SK-N-SH treated with all-trans-retinoic acid at 6 μM for 48 hours (cell line): ENCODE results near the gene LYG1.
"Not testable (repeated sequence)": the region's sequence is repeated elsewhere in the genome, so short reads cannot be mapped to it uniquely, and the experiment has no call there.

Source experiments
- ATAC-seq: fragments of 200-7000 bp; cut with Tn5 transposase; 3 replicates; pipeline ENCODE4 v1.9.1; 2020; ENCODE audit warnings: mild to moderate bottlenecking, moderate library complexity
- ARNTL ChIP-seq: fragments of 450-650 bp; formaldehyde crosslinking; IDR thresholded peaks from 2 replicates; pipeline ENCODE4 v1.5.0; 2020; ENCODE audit warnings: low read depth, mild to moderate bottlenecking, moderate library complexity, borderline replicate concordance
- BACH2 ChIP-seq: fragments of 250-450 bp; sonication (Bioruptor Pico); IDR thresholded peaks from 2 replicates; pipeline ENCODE4 v1.9.0; 2021; ENCODE audit warnings: mild to moderate bottlenecking, borderline replicate concordance
- CREB5 ChIP-seq: fragments of 250-450 bp; sonication (Bioruptor Pico); IDR thresholded peaks from 2 replicates; pipeline ENCODE4 v1.5.1; 2020; ENCODE audit warnings: low read depth, mild to moderate bottlenecking, moderate library complexity
- CSDC2 ChIP-seq: fragments of 250-450 bp; sonication (Bioruptor Pico); IDR thresholded peaks from 2 replicates; pipeline ENCODE4 v1.5.0; 2020; ENCODE audit warnings: mild to moderate bottlenecking, moderate library complexity
- CSRNP3 ChIP-seq: fragments of 250-450 bp; sonication (Bioruptor Pico); IDR thresholded peaks from 2 replicates; pipeline ENCODE4 v1.5.1; 2021; ENCODE audit warnings: mild to moderate bottlenecking, moderate library complexity
- ESRRG ChIP-seq: fragments of 250-450 bp; sonication (Bioruptor Pico); IDR thresholded peaks from 2 replicates; pipeline ENCODE4 v1.6.1; 2021; ENCODE audit warnings: mild to moderate bottlenecking
- GLIS3 ChIP-seq: fragments of 250-450 bp; sonication (Bioruptor Pico); IDR thresholded peaks from 2 replicates; pipeline ENCODE4 v1.5.0; 2020; ENCODE audit warnings: mild to moderate bottlenecking, moderate library complexity
- ISL1 ChIP-seq: fragments of 250-450 bp; sonication (Bioruptor Pico); IDR thresholded peaks from 2 replicates; pipeline ENCODE4 v2.1.2; 2022; ENCODE audit warnings: mild to moderate bottlenecking, moderate library complexity
- OSR1 ChIP-seq: fragments of 250-450 bp; sonication (Bioruptor Pico); IDR thresholded peaks from 2 replicates; pipeline ENCODE4 v1.8.0; 2022; ENCODE audit warnings: moderate library complexity, mild to moderate bottlenecking, inconsistent platforms
- PATZ1 ChIP-seq: fragments of 250-450 bp; sonication (Bioruptor Pico); IDR thresholded peaks from 2 replicates; pipeline ENCODE4 v1.8.0; 2020; ENCODE audit warnings: mild to moderate bottlenecking, moderate library complexity, borderline replicate concordance
- POU6F1 ChIP-seq: fragments of 250-450 bp; sonication (Bioruptor Pico); IDR thresholded peaks from 2 replicates; pipeline ENCODE4 v1.8.0; 2021; ENCODE audit warnings: low read depth, mild to moderate bottlenecking, moderate library complexity, borderline replicate concordance
- PPARA ChIP-seq: fragments of 250-450 bp; sonication (Bioruptor Pico); IDR thresholded peaks from 2 replicates; pipeline ENCODE4 v1.5.0; 2020; ENCODE audit warnings: mild to moderate bottlenecking, borderline replicate concordance
- RARB ChIP-seq: fragments of 250-450 bp; sonication (Bioruptor Pico); IDR thresholded peaks from 2 replicates; pipeline ENCODE4 v1.8.0; 2021; ENCODE audit warnings: mild to moderate bottlenecking, moderate library complexity
- SNAI2 ChIP-seq: fragments of 250-450 bp; sonication (Bioruptor Pico); IDR thresholded peaks from 2 replicates; pipeline ENCODE4 v1.5.0; 2020; ENCODE audit warnings: mild to moderate bottlenecking, moderate library complexity
- TCF4 ChIP-seq: fragments of 250-450 bp; sonication (Bioruptor Pico); IDR thresholded peaks from 2 replicates; pipeline ENCODE4 v1.8.0; 2021; ENCODE audit warnings: mild to moderate bottlenecking, moderate library complexity, borderline replicate concordance
- TOX ChIP-seq: fragments of 250-450 bp; sonication (Bioruptor Pico); IDR thresholded peaks from 2 replicates; pipeline ENCODE4 v1.8.0; 2021; ENCODE audit warnings: mild to moderate bottlenecking, moderate library complexity, borderline replicate concordance
- ZC3H10 ChIP-seq: fragments of 250-450 bp; sonication (Bioruptor Pico); IDR thresholded peaks from 2 replicates; pipeline ENCODE4 v1.5.1; 2021; ENCODE audit warnings: mild to moderate bottlenecking, moderate library complexity
- ZFP3 ChIP-seq: fragments of 250-450 bp; sonication (Bioruptor Pico); IDR thresholded peaks from 2 replicates; pipeline ENCODE4 v1.5.0; 2020; ENCODE audit warnings: mild to moderate bottlenecking, moderate library complexity
- ZFP30 ChIP-seq: fragments of 450-650 bp; formaldehyde crosslinking; IDR thresholded peaks from 2 replicates; pipeline ENCODE4 v1.5.0; 2022; ENCODE audit warnings: mild to moderate bottlenecking, moderate library complexity
- ZNF565 ChIP-seq: fragments of 450-650 bp; formaldehyde crosslinking; conservative IDR thresholded peaks from 2 replicates; pipeline ENCODE4 v1.5.0; 2020; ENCODE audit warnings: low read depth, mild to moderate bottlenecking, moderate library complexity
- ZNF70 ChIP-seq: fragments of 450-650 bp; formaldehyde crosslinking; IDR thresholded peaks from 2 replicates; pipeline ENCODE4 v1.5.0; 2020; ENCODE audit warnings: mild to moderate bottlenecking, moderate library complexity

The LYG1 gene

GRCh38 chr2:99325384-99325783 lies 24.4 kb upstream of the LYG1 start:
- ATAC-seq, result no peak
- TF ChIP-seq ISL1, result no peak
- no peak for TF ChIP-seq ZC3H10 (CRISPR knock-in tag)
- no peak for TF ChIP-seq CSDC2
- no peak for TF ChIP-seq OSR1
- no peak for TF ChIP-seq TCF4
- no peak for TF ChIP-seq ZNF565 (CRISPR knock-in tag)
- no peak for TF ChIP-seq ZFP30 (CRISPR knock-in tag)
- TF ChIP-seq TOX (CRISPR knock-in tag), result no peak
- no peak for TF ChIP-seq BACH2
- no peak for TF ChIP-seq ZFP3 (CRISPR knock-in tag)
- TF ChIP-seq GLIS3, result no peak
- no peak for TF ChIP-seq ARNTL (CRISPR knock-in tag)
- TF ChIP-seq SNAI2, result no peak
- TF ChIP-seq POU6F1 (CRISPR knock-in tag), result no peak
- TF ChIP-seq PPARA (CRISPR knock-in tag), result no peak
- no peak for TF ChIP-seq CSRNP3
- no peak for TF ChIP-seq CREB5 (CRISPR knock-in tag)
- TF ChIP-seq ESRRG, result no peak
- TF ChIP-seq ZNF70, result no peak

GRCh38 chr2:99317873-99318200 lies 16.8 kb upstream of the LYG1 start:
- ATAC-seq, result not testable (repeated sequence)

GRCh38 chr2:99317161-99317872 lies 16.3 kb upstream of the LYG1 start:
- ATAC-seq, result no peak
- TF ChIP-seq ZFP3 (CRISPR knock-in tag) (no peak), GLIS3 (no peak), RARB (CRISPR knock-in tag) (no peak), CREB5 (CRISPR knock-in tag) (no peak), ZC3H10 (CRISPR knock-in tag) (no peak), PATZ1 (CRISPR knock-in tag) (no peak), ZNF565 (CRISPR knock-in tag) (no peak), TOX (CRISPR knock-in tag) (no peak), POU6F1 (CRISPR knock-in tag) (no peak), BACH2 (no peak), SNAI2 (no peak), TCF4 (no peak), PPARA (CRISPR knock-in tag) (no peak)
